Tibial nerve (tissue), 4 donors: ENCODE data around the gene ZNF557. TPM values are rescaled to one million over a fixed set of nuclear protein-coding genes. Genes with fewer than 3 reads are reported as not detected.
A peak's percentile ranks its signal among the peaks of the same experiment; 100 is the strongest.

ENCODE experiments used
- DNase-seq, 2 donors: peaks; one replicate each; pipeline ENCODE4 v3.0.0-alpha.2; 2019; ENCODE audit warnings: low spot score in 2 of 2
- H3K27ac ChIP-seq, 4 donors: fragments of 200-600 bp; sonication (generic) in 3 of 4; one replicate each; pipeline ENCODE4 v1.5.1; 2017 to 2019; ENCODE audit warnings: mild to moderate bottlenecking in 1 of 4
- H3K27me3 ChIP-seq, 2 donors: fragments of 200-600 bp; sonication (generic) in 1 of 2; one replicate each; pipeline versions ENCODE4 v1.5.1 to v1.6.0; 2017 to 2019
- H3K36me3 ChIP-seq, 3 donors: fragments of 200-600 bp; sonication (generic); one replicate each; pipeline ENCODE4 v1.5.1; 2018 to 2019
- H3K4me1 ChIP-seq, 4 donors: fragments of 200-600 bp; sonication (generic) in 3 of 4; one replicate each; pipeline ENCODE4 v1.5.1; 2017 to 2019
- H3K4me3 ChIP-seq, 4 donors: fragments of 200-600 bp; sonication (generic) in 3 of 4; one replicate each; pipeline ENCODE4 v1.5.1; 2017 to 2019; ENCODE audit warnings: mild to moderate bottlenecking in 1 of 4, moderate library complexity in 1 of 4
- H3K9me3 ChIP-seq, 4 donors: fragments of 200-600 bp; sonication (generic) in 3 of 4; one replicate each; pipeline ENCODE4 v1.5.1; 2017 to 2019
- EP300 ChIP-seq, 2 donors: sonication (generic); formaldehyde crosslinking; IDR thresholded peaks; one replicate each; pipeline ENCODE4 v1.6.1; 2017; ENCODE audit warnings: antibody characterized with exemption in 2 of 2, mild to moderate bottlenecking in 1 of 2
- POLR2A ChIP-seq, 2 donors: fragments of 450-650 bp; IDR thresholded peaks; one replicate each; pipeline ENCODE4 v1.6.1; 2017; ENCODE audit warnings: antibody characterized with exemption in 2 of 2, mild to moderate bottlenecking in 2 of 2, moderate library complexity in 2 of 2
- WGBS, 2 donors: methylation state at CpG; one replicate each; pipeline ENCODE4 v1.1.5; 2018; 5-methylcytosine and 5-hydroxymethylcytosine counted together
- total RNA-seq, 4 donors: library from RNA; depleted of rRNA; stranded (reverse); fragments of >200 nt; gene quantifications; one replicate each; pipeline ENCODE4 v1.1.0, GENCODE V29; 2016
- TF ChIP-seq, protein P1 (sequence below), 5 experiments: fragments of 200-600 bp in 3 of 5; fragments of 450-650 bp in 2 of 5; sonication (generic) in 3 of 5; IDR thresholded peaks; one replicate each; pipeline ENCODE4 v1.5.1; 2016 to 2019; ENCODE audit warnings: antibody characterized with exemption in 5 of 5, mild to moderate bottlenecking in 3 of 5, moderate library complexity in 2 of 5

ZNF557 gene
- total RNA-seq, 4 donors from 2014 or later: 7.3 to 14.6 (median 9.8) TPM

DNA sequence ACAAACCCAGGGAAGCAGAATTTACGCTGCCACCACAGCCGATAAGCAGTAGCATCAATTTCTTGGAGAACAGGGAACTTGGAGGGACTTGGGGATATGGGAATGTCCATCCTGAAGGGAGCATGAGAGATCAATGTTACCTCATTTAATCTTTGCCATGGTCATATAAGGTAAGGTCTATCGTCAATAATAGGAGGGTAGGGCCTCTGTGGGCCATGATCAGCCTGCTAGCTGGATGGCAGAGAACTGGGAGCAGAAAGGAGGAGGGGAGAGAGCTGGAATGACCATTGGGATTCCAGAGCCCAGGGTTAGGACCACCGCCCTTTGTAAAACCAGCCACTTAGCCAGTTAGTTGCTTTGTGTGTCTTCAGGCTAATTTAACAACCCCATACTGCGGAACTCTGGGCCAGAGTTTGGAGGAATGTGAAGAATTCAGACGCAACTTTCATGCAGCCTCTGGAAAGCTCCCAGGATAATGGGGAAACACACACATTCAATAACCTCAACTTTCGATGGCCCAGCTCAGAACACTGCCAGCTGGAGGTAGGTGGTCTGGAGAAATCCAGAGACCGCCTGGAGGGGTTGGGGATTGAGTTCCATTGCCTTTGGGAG is 40.3 kb downstream of the ZNF557 start:
- Histone ChIP-seq H3K27ac (no peak overlapping the region), H3K36me3 (peaks cover 0 to 9% (median 0%) of the 10 kb centered on the region in 3 donors), H3K27me3 (no peaks in the 10 kb centered on the region), H3K4me3 (no peak overlapping the region), H3K9me3 (peaks cover 0 to 7% (median 0%) of the 10 kb centered on the region in 4 donors), H3K4me1 (no peaks in the 10 kb centered on the region)
- DNase-seq: no peak
- WGBS, 2 donors: 54 to 59% methylated on average over 8 of the region's 8 CpGs
- TF ChIP-seq POLR2A (IDR thresholded peaks at IDR 0.05) (no peak), EP300 (IDR thresholded peaks at IDR 0.05) (no peak)
- TF ChIP-seq, protein P1, sequence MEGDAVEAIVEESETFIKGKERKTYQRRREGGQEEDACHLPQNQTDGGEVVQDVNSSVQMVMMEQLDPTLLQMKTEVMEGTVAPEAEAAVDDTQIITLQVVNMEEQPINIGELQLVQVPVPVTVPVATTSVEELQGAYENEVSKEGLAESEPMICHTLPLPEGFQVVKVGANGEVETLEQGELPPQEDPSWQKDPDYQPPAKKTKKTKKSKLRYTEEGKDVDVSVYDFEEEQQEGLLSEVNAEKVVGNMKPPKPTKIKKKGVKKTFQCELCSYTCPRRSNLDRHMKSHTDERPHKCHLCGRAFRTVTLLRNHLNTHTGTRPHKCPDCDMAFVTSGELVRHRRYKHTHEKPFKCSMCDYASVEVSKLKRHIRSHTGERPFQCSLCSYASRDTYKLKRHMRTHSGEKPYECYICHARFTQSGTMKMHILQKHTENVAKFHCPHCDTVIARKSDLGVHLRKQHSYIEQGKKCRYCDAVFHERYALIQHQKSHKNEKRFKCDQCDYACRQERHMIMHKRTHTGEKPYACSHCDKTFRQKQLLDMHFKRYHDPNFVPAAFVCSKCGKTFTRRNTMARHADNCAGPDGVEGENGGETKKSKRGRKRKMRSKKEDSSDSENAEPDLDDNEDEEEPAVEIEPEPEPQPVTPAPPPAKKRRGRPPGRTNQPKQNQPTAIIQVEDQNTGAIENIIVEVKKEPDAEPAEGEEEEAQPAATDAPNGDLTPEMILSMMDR (IDR thresholded peaks at IDR 0.05): no peak

GRCh38 chr19:7112675-7113074 is 43.2 kb downstream of the ZNF557 start:
- Histone ChIP-seq H3K4me1 (peaks cover 0 to 7% (median 0%) of the 10 kb centered on the region in 4 donors), H3K36me3 (peaks cover 0 to 34% (median 0%) of the 10 kb centered on the region in 3 donors), H3K9me3 (peaks cover 0 to 7% (median 0%) of the 10 kb centered on the region in 4 donors), H3K4me3 (no peak overlapping the region), H3K27me3 (no peaks in the 10 kb centered on the region), H3K27ac (no peak overlapping the region)
- TF ChIP-seq EP300 (IDR thresholded peaks at IDR 0.05) (no peak), POLR2A (IDR thresholded peaks at IDR 0.05) (no peak)
- TF ChIP-seq, protein P1 (IDR thresholded peaks at IDR 0.05): no peak
- DNase-seq: no peak
- WGBS, 2 donors: 87% methylated on average over 4 of the region's 4 CpGs

DNA sequence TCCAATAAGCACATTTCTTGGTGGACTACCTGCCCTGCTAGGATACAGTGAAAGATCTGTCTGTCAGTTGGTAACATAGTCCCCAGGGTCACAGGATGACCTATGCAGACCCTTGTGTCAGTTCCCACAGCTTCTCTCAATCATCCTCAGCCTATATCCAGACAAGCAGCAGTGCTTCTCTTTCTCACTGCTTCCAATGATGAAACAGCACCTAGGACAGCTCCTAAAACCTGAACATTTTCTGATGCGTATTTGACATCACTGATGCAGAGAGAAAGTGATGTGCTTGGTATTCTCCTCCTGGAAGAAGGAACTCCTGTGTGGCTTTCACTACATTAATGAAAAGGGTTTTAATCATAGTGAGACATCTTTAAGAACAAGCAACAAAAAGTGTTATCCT is 43.7 kb downstream of the ZNF557 start:
- Histone ChIP-seq H3K27me3 (no peaks in the 10 kb centered on the region), H3K9me3 (peaks cover 0 to 7% (median 0%) of the 10 kb centered on the region in 4 donors), H3K4me1 (peaks cover 0 to 7% (median 0%) of the 10 kb centered on the region in 4 donors), H3K36me3 (peaks cover 0 to 40% (median 0%) of the 10 kb centered on the region in 3 donors), H3K27ac (no peak overlapping the region), H3K4me3 (no peak overlapping the region)
- TF ChIP-seq EP300 (IDR thresholded peaks at IDR 0.05): no peak
- no peak for TF ChIP-seq POLR2A (IDR thresholded peaks at IDR 0.05)
- TF ChIP-seq, protein P1 (IDR thresholded peaks at IDR 0.05): no peak
- DNase-seq: no peak
- 88 to 100% methylated on average over 1 of the region's 1 CpG for WGBS, 2 donors

GRCh38 chr19:7115721-7116120 is 46.2 kb downstream of the ZNF557 start:
- Histone ChIP-seq H3K4me3 (no peak overlapping the region), H3K36me3 (peaks cover 0 to 64% (median 0%) of the 10 kb centered on the region in 3 donors), H3K27ac (peak overlapping the region in 3 of 4 donors; percentile 13 to 63 (median 49)), H3K9me3 (peaks cover 0 to 7% (median 0%) of the 10 kb centered on the region in 4 donors), H3K4me1 (peaks cover 0 to 7% (median 0%) of the 10 kb centered on the region in 4 donors), H3K27me3 (no peaks in the 10 kb centered on the region)
- TF ChIP-seq, protein P1 (IDR thresholded peaks at IDR 0.05): no peak
- peak in 1 of 2 donors; percentile 9 for TF ChIP-seq EP300 (IDR thresholded peaks at IDR 0.05)
- 51 to 56% methylated on average over 6 of the region's 6 CpGs for WGBS, 2 donors
- no peak for DNase-seq

- H3K36me3 ChIP-seq: peaks cover 0 to 80% (median 0%) of the 10 kb centered on the region in 3 donors
- H3K27me3 ChIP-seq: no peaks in the 10 kb centered on the region
- H3K9me3 ChIP-seq: peaks cover 0 to 7% (median 0%) of the 10 kb centered on the region in 4 donors
- H3K4me1 ChIP-seq: peaks cover 0 to 7% (median 0%) of the 10 kb centered on the region in 4 donors
- no peak overlapping the region for H3K4me3 ChIP-seq
- WGBS, 2 donors: 89 to 93% methylated on average over 11 of the region's 11 CpGs
- TF ChIP-seq POLR2A (IDR thresholded peaks at IDR 0.05): no peak
- TF ChIP-seq, protein P1 (IDR thresholded peaks at IDR 0.05): no peak
- no peak for TF ChIP-seq EP300 (IDR thresholded peaks at IDR 0.05)
- DNase-seq: no peak
- no peak overlapping the region for H3K27ac ChIP-seq
Measured at GRCh38 chr19:7117248-7117647, 47.7 kb downstream of the ZNF557 start.
